NCI-H2081 treated with DMSO at 0.1 percent for 48 hours (cell line): ENCODE results near the gene CT47A7.
"Not testable (repeated sequence)": the region's sequence is repeated elsewhere in the genome, so short reads cannot be mapped to it uniquely, and the experiment has no call there.

Experiments used
- DNase-seq: peaks from one replicate; lab custom pipeline; 2025; lab: John Stamatoyannopoulos, UW

Gene CT47A7

DNA sequence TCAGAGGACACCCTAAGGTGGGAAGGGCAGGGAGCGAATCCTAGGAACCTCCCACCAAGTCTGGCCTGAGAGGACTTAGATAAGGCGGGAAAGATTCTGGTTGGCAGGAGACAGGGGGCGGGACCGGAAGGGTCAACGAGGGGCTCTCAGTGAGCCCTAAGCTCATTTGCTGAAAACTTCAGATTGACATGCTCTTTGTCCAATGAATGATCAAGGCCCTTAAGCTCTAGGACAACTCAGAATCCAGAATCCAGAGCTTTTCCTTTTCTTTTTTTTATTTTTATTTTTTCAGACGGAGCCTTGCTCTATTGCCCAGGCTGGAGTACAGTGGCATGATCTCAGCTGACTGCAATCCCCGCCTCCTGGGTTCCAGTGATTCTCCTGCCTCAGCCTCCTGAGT is at the start of gene CT47A7:
Gene CT47A7, minus strand, starts transcription at position 101 of the 400 bp plus-strand sequence. CDS start 255 bp downstream, outside the sequence.
- not testable (repeated sequence) for DNase-seq

DNA sequence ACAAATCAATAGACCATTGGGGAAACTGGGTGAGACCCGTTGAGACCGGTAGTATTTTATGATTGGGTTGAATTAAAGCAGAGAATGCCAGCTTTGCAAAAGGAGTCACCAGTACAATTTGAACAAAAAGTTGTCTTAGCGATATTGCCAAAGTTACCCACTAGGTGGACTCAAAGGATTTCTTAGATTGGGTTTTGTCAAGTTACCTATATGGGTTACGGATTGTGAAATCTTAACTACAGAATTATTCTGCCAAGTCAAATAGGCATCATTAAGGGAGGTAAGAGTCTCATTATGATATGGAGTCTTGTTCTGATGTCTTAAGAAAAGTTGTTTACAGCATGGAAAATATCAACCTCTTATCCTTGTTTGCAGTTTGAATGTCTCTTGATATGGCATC is 44.2 kb upstream of the CT47A7 start:
- no peak for DNase-seq

DNA sequence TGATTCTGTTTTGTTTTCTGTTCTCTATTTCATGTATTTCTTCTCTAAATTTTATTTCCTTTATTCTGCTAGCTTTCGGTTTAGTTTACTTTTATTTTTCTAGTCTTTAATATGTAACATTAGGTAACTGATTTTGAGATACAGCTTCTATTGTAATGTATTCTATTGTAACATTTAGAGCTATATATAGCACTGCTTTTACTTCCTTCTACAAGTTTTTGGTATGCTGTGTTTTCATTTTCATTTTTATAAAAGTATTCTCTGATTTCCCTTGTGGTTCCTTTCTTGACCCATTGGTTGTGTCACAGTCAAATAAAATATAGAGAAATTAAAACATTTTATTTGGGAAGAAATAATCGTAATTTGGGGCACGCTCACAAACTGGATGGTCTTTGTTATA is 43.0 kb upstream of the CT47A7 start:
- DNase-seq: no peak

DNA sequence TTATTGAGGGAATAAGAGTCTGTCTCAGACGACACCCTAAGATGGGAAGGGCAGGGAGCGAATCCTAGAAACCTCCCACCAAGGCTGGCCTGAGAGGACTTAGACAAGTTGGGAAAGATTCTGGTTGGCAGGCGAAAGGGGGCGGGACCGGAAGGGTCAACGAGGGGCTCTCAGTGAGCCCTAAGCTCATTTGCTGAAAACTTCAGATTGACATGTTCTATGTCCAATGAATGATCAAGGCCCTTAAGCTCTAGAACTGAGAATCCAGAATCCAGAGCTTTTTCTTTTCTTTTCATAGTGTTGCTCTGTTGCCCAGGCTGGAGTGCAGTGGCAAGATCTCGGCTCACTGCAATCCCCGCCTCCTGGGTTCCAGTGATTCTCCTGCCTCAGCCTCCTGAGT is 29.3 kb upstream of the CT47A7 start, which contains the start of gene CT47A1:
Gene CT47A1, minus strand, starts transcription at position 101 of the 400 bp plus-strand sequence. CDS start 231 bp downstream, outside the sequence.
- not testable (repeated sequence) for DNase-seq
